ENCODE data around the gene CNNM1.

Gene CNNM1

DNA sequence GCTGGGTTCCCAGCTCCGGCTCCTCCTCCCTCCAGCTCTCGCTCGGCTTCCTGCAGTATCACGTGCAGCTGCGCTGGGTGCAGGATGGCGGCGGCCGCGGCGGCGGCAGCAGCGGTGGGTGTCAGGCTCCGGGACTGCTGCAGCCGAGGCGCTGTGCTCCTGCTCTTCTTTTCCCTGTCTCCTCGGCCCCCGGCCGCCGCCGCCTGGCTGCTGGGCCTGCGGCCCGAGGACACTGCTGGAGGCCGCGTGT, at the start of gene CNNM1:
TSS of gene CNNM1 (plus strand) at position 53 of the 250 bp plus-strand sequence. CDS start at position 85, 32 bp downstream.
- no peak for DNase-seq (ENCODE audit: low read depth)

DNA sequence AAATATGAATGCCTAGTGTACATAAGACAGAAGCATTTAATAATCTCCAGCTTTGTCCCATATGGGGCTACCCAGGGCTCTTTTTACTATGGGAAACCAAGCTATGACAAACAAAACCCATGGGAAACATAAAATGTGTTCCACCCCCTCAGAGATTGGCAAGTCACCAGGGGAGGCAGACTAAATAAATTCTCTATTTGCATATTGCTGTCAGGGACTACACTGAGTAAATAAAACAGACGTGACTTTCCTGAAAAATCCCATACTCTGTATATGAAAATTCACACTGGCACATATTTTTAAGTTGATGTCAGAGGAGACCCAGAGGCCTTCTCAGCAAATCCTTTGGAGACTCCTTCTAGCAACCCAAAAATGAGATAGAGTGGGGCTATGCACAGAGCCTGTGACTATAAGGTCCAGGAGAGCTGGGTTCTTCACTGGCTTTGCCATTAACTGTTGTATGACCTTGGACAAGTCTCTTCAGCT, 49.5 kb upstream of the CNNM1 start:
- DNase-seq (ENCODE audit: low read depth): no peak

DNA sequence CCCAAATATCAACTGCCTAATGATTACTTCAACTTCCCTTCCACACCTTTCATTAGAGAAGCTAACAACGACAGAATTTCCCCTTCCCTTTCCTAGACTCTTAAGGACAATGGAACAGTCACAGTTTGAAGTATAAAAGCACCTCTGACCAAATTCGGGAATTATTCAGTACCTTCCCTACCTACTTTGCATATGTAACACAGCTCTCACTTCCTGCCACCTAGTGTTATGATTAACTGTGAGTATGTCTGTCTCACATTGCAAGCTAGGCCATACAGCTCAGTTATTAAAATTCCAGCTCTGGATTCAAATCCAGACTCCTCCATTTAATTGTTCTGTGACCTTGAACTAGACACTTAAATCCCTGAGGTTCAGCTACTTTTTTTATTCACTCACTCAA, 48.7 kb upstream of the CNNM1 start:
- no peak for DNase-seq (ENCODE audit: low read depth)

DNA sequence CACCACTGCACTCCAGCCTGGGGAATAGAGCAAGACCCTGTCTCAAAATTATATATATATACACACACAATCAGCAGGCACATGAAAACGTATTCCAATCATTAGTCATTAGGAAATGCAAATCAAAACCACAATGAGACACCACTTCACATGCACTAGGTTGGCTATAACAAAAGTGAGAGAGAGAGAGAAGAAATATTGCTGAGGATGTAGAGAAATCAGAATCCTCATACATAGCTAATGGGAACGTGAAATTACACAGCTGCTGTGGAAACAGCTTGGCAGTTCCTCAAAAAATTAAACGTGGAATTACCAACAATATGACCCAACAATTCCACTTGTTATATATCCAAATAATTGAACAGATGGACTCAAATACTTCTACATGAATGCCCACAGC, 43.3 kb upstream of the CNNM1 start:
- no peak for DNase-seq (ENCODE audit: low read depth)

DNA sequence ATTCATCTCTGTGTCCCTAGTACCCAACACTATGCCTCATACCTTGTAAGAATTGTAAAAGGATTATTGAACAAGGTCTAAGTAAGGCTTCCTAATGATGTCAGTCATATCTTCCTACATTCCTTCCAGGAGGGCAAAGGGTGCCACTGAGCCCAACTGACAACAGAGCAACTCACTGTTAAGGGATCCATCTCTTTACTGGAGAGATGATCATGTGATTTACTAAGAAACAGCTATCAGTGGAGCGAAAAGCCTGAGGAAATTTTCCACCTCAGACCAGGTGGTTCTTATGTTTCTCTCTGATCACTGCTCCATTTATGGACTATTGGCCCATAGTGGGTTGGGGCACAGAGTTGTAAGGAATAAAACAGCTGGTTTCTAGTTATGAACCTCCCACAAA, 38.9 kb upstream of the CNNM1 start:
- no peak for DNase-seq (ENCODE audit: low read depth)

DNA sequence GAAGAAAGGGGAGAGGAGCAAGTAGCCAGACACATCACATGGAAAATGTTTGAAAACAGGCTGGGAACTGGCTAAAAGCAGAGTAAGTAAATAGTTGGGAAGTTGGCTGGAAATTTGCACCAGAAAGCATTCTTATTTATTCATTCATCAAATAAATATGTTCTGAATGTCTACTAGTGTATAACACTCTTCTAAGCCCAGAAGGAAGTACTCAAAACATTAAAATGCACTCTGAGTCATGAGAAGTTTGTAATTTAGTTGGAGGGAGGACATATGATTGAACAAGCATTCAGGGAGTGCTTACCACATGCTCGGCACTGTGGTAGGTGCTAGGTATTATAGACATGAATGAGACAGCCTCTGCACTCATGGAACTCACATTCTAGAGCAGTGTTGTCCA, 37.0 kb upstream of the CNNM1 start:
- DNase-seq (ENCODE audit: low read depth): no peak

DNA sequence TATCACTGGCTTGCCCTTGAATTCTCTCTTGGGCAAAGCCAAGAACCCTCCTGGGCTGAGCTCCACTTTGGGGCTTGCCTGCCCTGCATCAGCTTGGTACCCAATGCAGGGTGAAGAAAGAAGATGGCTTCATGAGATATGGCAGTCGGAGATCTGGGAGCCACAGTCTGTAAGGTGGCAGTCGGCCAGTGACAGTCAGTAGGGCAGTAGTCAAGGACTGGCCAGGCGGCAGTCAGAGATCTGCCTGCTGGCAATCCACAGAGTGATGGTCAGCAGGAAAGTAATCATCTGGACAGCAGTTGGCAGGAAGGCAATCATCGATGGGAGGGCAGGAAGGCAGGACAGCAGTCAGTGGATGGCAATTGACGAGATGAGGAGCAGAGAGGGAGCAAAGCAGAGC, 32.6 kb upstream of the CNNM1 start:
- DNase-seq (ENCODE audit: low read depth): no peak

DNA sequence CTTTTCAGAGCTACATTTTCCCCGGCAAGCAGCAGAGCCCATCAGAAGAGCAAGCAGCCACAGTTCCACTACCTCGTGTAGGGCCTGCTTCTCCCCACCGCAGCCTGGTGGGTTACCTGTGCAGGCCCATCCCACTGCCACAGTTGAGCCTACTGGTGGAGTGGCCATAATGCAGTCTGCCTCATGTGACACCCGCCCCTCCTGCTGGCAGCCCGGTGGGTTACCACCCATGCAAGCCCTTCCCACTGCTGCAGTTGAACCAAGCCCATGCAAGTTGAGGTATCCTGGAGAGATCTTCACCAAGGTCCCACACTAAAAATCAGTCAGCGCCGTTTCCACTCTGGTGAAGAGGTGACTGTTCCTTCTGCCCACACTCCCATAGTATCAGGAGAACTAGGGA, 32.1 kb upstream of the CNNM1 start:
- DNase-seq (ENCODE audit: low read depth): no peak

DNA sequence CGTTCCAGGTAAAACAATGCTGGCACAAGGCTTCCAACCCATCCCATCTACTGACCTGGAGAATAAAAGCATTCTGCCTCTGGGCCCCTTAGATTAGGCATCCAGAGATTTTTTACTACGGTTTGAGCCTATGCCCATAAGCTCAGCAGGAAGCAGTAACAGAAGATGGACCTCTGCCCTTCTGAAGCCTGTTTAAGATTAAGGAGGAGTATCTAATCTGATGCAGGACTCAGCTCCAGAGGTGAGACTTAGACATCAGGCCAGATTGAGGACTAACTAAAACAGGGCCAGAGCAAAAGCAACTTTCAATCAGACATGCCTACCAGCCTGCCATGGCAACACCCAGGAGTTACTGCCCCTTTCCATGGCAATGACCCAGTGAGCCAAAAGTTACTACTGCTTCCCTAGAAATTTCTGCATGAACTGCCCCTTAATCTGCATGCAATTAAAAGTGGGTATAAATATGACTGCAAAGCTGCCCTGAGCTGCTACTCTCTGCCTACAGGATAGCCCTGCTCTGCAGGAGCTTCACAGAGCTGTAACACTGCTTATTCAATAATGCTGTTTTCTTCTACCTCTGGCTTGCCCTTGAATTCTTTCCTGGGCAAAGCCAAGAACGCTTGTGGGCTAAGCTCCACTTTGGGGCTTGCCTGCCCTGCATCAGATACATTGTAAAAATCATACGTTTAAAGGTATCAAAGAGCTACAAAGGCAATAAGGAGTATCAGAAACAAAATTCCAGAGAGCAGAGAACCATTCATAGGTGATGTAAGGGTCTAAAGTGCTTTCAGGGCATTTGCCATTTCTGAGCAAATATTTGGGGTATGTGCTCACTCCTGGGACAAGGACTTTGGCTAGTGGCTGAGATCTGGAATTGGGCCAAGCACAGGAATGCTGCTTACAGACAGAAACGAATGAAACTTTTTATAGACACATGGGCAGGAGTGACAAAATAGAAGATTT, 25.0 kb upstream of the CNNM1 start:
- DNase-seq (ENCODE audit: low read depth): no peak

DNA sequence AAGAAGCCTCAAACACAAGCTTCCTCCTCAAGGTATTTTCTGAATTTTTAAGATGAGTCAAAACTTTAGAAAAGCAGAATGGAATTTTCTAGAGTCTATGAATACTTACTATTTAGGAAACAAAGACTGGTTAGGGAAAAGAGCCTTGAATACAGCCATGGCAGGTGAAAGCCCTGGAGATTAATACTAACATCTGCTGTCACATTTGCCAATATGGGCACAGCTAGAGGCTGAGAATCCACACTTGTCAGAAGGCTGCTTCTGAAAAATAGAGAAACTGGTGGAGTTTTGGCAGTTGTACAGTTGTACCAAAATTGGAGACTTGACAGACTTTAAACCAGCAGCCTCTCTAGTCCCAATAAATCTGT, 24.3 kb upstream of the CNNM1 start:
- DNase-seq (ENCODE audit: low read depth): no peak

DNA sequence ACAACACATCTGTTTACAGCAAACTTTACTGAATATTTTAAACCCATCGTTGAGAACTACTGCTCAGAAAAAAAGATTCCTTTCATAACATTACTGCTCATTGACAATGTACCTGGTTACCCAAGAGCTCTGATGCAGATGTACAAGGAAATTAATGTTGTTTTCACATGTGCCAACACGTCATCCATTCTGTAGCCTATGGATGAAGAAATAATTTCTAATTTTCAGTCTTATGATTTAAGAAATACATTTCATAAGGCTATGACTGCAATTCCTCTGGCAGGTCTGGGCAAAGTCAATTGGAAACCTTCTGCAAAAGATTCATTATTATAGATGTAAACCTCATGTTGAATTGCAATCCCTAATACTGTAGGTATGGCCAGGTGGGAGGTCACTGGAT, 16.7 kb upstream of the CNNM1 start:
- no peak for DNase-seq (ENCODE audit: low read depth)

DNA sequence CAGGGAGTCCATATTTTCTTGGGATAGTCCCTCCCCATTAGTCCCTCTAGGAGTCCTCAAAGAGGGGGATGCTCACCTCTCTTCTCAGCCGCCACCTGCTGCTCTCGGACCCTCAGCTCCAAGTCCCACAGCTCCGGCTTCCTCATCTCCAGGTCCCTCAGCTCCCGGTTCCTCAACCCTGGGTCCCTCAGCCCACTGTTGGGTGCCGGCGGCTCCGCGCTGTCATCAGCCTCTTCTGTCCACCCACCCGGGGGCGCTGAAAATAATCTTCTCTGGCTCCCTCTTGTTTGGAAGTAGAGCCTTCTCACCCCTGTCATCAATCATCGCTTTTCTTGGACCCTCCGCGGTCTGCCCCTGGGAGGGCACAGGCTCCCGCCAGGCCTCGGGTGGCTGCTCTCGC, 13.3 kb upstream of the CNNM1 start:
- no peak for DNase-seq (ENCODE audit: low read depth)

DNA sequence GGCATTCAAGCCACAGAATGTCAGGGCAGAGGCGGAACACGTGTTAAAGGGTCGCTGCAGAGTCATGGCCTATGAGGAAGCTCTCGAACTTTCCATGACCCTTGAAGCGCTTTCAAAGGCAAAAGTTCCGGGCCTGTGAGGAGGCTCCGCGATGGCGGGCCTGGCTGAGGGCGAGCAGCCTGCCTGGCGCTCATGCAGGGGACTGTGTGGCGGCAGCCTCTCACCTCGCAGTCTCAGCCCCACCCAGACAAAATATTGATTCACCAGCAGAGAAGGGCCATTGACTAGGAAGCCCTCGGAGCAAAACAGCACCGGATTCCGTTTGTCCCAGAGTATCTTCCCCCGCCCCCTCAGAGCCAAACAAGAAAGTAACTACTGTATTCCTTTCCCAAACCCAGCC, 12.8 kb upstream of the CNNM1 start:
- DNase-seq (ENCODE audit: low read depth): no peak

DNA sequence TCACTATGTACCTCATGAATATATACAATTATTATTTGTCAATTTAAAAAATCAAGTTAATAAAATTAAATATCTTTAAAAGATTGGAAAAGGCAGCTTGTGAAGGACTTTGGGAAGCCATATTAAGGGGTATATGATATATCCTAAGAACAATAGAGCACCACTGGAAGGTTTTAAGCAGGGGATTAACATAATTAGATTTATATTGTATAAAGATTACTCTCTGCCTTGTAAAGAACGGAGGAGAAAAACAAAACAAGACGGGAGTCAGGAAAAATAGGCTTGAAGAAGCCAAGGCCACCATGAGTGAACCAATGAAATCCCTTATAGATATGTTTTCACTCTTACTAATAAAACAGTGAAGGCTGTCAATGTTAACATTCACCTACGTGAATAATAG, 11.1 kb upstream of the CNNM1 start:
- no peak for DNase-seq (ENCODE audit: low read depth)

DNA sequence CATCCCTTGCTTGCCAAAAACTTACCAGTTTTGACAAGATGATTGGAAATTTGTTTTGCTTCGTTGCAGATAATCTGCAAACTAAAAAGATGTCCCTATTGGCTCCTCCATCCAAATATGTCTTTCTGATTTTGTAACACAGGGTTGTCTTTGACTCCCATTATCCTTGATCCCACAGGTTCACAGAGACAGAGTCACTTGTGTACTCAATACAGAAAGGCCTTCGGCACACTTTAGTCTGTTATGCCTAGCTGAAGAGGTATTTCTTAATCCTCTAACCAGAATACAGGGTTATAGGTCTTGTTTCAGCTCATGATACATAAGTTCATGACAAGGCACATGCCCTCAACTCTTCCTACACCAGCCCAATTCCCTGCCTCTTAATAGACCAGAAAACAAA, 10.7 kb upstream of the CNNM1 start:
- no peak for DNase-seq (ENCODE audit: low read depth)

DNA sequence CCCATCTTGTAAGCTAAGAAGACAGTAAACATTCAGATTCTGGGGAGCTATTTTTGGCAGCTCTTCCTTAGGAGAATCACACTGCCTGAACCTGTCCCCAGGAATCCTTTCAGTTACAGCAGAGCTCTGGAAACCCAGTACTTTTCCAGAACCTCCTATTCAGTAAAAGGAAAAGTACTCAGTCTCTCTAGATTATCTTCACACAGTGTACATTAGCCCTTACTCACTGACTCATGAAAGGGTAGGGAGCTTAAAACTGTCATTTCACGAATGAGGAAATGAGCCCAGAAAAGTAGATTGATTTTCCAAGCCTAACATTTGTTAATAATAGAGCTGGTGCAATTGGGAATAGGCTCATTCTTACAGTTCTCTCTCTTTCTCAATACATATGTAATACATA, 3.9 kb upstream of the CNNM1 start:
- DNase-seq (ENCODE audit: low read depth): no peak

DNA sequence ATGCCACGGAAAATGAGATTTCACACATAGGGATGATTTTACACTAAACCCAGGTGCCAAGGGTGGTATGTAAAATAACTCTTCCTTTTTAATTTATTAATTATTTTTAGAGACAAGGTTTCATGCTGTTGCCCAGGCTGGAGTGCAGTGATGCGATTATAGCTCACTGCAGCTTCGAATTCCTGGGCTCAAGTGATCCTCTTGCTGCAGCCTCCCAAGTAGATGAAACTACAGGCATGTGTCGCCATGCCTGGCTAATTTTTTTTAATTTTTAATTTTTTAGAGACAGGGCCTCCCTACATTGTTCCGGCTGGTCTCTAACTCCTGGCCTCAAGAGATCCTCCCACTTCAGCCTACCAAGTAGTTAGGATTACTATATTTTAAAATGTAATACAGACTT, 2.3 kb upstream of the CNNM1 start:
- no peak for DNase-seq (ENCODE audit: low read depth)

DNA sequence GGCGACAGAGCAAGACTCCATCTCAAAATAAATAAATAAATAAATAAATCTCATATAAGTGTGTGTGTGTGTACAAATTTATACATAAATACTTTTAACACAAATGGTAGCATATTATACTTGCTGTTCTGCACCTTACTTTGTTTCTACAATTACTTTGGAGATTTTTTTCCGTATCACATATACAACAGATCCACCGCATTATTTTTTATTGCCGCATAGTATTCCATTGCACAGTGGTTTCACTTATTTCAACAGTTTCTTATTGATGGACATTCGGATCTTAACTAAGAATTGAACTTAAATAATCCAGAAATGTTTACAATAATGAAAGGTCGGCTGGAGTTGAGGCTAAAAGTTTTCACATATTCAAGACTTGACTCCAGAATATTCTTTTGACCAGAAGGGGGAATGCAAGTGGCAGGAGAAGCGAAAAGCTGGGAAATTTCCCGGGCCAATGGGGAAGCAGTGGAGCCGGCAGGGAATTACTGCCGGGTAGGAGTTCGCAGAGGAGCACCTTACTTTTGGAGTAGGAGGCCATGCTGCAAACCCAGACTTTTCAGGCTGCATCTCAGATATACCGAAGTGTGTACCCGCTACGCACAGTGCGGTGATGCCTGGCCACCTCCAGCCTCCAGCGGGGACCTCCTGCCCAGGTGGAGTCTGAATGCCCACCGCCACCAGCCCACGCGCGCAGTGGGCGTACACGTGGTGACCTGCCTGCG, 415 bp upstream of the CNNM1 start:
- peak; percentile 25 for DNase-seq (ENCODE audit: low read depth)

DNA sequence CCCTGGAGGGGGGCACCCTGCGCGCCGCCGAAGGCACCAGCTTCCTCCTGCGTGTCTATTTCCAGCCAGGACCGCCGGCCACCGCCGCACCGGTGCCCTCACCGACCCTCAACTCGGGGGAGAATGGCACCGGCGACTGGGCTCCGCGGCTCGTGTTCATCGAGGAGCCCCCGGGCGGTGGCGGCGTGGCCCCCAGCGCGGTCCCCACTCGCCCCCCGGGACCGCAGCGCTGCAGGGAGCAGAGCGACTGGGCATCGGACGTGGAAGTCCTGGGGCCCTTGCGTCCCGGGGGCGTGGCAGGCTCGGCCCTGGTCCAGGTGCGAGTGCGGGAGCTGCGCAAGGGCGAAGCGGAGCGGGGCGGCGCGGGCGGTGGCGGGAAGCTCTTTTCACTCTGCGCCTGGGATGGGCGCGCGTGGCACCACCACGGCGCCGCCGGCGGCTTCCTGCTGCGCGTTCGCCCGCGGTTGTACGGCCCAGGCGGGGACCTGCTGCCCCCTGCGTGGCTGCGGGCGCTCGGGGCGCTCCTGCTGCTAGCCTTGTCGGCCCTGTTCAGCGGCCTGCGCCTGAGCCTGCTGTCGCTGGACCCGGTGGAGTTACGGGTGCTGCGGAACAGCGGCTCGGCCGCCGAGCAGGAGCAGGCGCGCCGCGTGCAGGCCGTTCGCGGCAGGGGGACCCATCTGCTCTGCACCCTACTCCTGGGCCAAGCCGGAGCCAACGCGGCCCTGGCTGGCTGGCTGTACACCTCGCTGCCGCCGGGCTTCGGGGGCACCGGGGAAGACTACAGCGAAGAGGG, 594 bp downstream of the CNNM1 start:
- DNase-seq (ENCODE audit: low read depth): no peak

DNA sequence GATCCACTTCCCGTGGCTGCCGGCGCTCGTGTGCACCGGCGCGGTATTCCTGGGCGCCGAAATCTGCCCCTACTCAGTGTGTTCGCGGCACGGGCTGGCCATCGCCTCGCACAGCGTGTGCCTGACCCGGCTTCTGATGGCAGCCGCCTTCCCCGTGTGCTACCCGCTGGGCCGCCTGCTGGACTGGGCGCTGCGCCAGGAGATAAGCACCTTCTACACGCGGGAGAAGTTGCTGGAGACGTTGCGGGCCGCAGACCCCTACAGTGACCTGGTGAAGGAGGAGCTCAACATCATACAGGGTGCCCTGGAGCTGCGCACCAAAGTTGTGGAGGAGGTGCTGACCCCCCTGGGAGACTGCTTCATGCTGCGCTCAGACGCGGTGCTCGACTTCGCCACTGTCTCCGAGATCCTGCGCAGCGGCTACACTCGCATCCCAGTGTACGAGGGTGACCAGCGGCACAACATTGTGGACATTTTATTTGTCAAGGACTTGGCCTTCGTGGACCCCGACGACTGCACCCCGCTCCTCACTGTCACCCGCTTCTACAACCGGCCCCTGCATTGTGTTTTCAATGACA, 1.3 kb downstream of the CNNM1 start:
- no peak for DNase-seq (ENCODE audit: low read depth)

DNA sequence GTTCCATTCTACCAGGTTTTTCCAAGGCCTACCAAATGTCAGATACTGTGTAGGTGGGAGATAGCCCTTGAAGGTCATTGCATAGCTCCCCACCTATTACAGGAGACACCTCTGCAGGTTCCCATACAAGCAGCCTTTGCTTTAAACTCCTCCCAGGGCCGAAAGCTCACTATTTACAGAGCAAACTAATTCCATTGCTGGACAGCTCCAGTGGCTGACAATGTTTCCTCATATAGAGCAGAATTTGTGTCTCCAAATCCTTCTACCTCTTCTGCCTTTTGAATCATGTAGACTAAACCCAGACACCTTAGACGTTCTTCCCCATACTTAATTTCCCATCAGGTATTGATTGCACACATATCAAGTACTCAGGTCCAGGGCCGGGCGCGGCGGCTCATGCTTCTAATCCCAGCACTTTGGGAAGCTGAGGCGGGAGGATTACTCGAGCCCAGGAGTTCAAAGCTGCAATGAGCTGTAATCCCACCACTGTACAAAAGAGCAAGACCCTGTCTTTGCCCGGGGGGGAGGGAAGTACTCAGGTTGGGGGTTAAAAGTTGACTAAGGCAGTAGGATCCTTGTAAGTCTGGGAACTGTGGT, 2.1 kb downstream of the CNNM1 start:
- no peak for DNase-seq (ENCODE audit: low read depth)

DNA sequence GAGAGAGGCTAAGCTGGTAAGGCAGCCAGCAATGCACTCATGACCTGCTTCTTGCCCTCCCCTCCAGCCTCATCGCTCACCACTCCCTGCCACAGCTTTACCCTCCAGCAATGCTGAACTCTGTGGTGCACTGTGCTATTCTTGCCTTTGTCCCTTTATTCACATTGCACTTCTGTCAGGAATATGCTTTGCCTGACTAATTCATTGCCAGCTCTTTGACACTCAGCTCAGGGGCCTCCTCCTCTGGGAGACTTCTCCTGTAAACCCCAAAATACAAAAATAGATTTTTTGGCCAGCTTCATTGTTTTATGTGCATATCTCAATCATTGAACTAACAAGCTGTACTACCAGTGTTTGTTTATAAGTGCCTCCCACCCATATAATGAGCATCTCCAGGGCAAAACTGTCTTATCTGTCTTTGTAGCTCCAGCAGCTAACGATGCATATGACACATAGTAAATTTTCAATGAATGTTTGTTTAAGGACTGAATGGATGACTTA, 8.2 kb downstream of the CNNM1 start:
- no peak for DNase-seq (ENCODE audit: low read depth)

Data from stimulated activated CD4-positive, alpha-beta T cell treated with anti-CD3 and anti-CD28 coated beads, Interleukin-2, amount 100 ng/mL, for 4 hours (primary cell).